Measurements from ENCODE around the gene TPSB2.

GRCh38 chr16:1197237-1197866 is 32.6 kb downstream of the TPSB2 start:
- no peak for TF ChIP-seq CTCF (IDR thresholded peaks at IDR 0.05 in 8 of 11, conservative IDR thresholded peaks at IDR 0.05 in 3 of 11)
- no peak for TF ChIP-seq POLR2AphosphoS5 (IDR thresholded peaks at IDR 0.05)
